Loucy (cell line): ENCODE data around the gene PHYKPL.

Source experiments
- H2AFZ ChIP-seq: fragments of 200-600 bp; sonication (generic); 2 replicates; pipeline ENCODE4 v1.6.0; 2016; ENCODE audit warnings: antibody characterized with exemption, mild to moderate bottlenecking, low read length, moderate library complexity
- H3F3A ChIP-seq: fragments of 200-600 bp; 2 replicates; pipeline ENCODE4 v1.6.0; 2016; ENCODE audit warnings: antibody characterized with exemption, low read depth, mild to moderate bottlenecking
- H3K27me3 ChIP-seq: fragments of 200-600 bp; sonication (generic); 2 replicates; pipeline ENCODE4 v1.6.1; 2014; ENCODE audit warnings: low read length, mild to moderate bottlenecking; ENCODE audit not compliant: insufficient read depth, poor library complexity, severe bottlenecking
- H3K36me3 ChIP-seq: fragments of 200-600 bp; sonication (generic); 2 replicates; pipeline ENCODE4 v1.6.1; 2016; ENCODE audit warnings: low read length; ENCODE audit not compliant: insufficient read depth
- H3K4me1 ChIP-seq: fragments of 200-600 bp; sonication (generic); 2 replicates; pipeline ENCODE4 v1.5.1; 2014; ENCODE audit warnings: low read length, mild to moderate bottlenecking; ENCODE audit not compliant: insufficient read depth, poor library complexity, severe bottlenecking
- H3K4me2 ChIP-seq: fragments of 200-600 bp; sonication (generic); 2 replicates; pipeline ENCODE4 v1.6.0; 2014; ENCODE audit warnings: antibody characterized with exemption, low read length, low read depth, mild to moderate bottlenecking; ENCODE audit not compliant: poor library complexity, severe bottlenecking
- H3K4me3 ChIP-seq: fragments of 200-600 bp; sonication (generic); 2 replicates; pipeline ENCODE4 v1.5.1; 2014; ENCODE audit warnings: low read length, mild to moderate bottlenecking, mixed read lengths; ENCODE audit not compliant: poor library complexity, severe bottlenecking
- H3K79me2 ChIP-seq: fragments of 200-600 bp; sonication (generic); 2 replicates; pipeline ENCODE4 v1.6.1; 2014; ENCODE audit warnings: low read length; ENCODE audit not compliant: insufficient read depth
- H3K9ac ChIP-seq: fragments of 200-600 bp; sonication (generic); 2 replicates; pipeline ENCODE4 v1.6.0; 2014; ENCODE audit warnings: mild to moderate bottlenecking, low read depth, low read length, moderate library complexity; ENCODE audit not compliant: poor library complexity, severe bottlenecking
- H3K9me2 ChIP-seq: fragments of 200-600 bp; sonication (generic); replicated peaks from 2 replicates; pipeline ENCODE4 v1.6.1; 2016; ENCODE audit warnings: low read depth, low read length, mixed read lengths
- H3K9me3 ChIP-seq: fragments of 200-600 bp; sonication (generic); 2 replicates; pipeline ENCODE4 v1.6.1; 2014; ENCODE audit warnings: mild to moderate bottlenecking, antibody characterized with exemption, low read length, low read depth; ENCODE audit not compliant: insufficient read depth
- H4K20me1 ChIP-seq: fragments of 200-600 bp; sonication (generic); 2 replicates; pipeline ENCODE4 v1.6.0; 2014; ENCODE audit warnings: antibody characterized with exemption, low read length, mild to moderate bottlenecking; ENCODE audit not compliant: insufficient read depth, poor library complexity, severe bottlenecking
- CTCF ChIP-seq: fragments of 200-600 bp; sonication (generic); conservative IDR thresholded peaks from 2 replicates; pipeline ENCODE4 v1.5.1; 2014; ENCODE audit warnings: mild to moderate bottlenecking, antibody characterized with exemption, low read length
- EZH2phosphoT487 ChIP-seq: fragments of 200-600 bp; IDR thresholded peaks from 2 replicates; pipeline ENCODE4 v1.6.1; 2018; ENCODE audit warnings: antibody characterized with exemption, mild to moderate bottlenecking, moderate library complexity, borderline replicate concordance

Gene PHYKPL

GRCh38 chr5:178193251-178193809 is 39.3 kb downstream of the PHYKPL start:
- H3K9me2 ChIP-seq, result no peaks in the 10 kb centered on the region
- no peak overlapping the region for H3K4me3 ChIP-seq
- TF ChIP-seq EZH2phosphoT487 (no peak), CTCF (no peak)
- no peaks in the 10 kb centered on the region for H3K27me3 ChIP-seq
- no peaks in the 10 kb centered on the region for H4K20me1 ChIP-seq
- H3F3A ChIP-seq, result no peaks in the 10 kb centered on the region
- no peaks in the 10 kb centered on the region for H3K36me3 ChIP-seq
- no peaks in the 10 kb centered on the region for H3K9me3 ChIP-seq
- H3K4me2 ChIP-seq, result peak overlapping the region; percentile 76
- peak overlapping the region; percentile 59 for H3K9ac ChIP-seq
- no peaks in the 10 kb centered on the region for H3K79me2 ChIP-seq
- no peak overlapping the region for H2AFZ ChIP-seq
- peaks cover 17% of the 10 kb centered on the region for H3K4me1 ChIP-seq

- Histone ChIP-seq H3K4me1 (peaks cover 17% of the 10 kb centered on the region), H3K27me3 (no peaks in the 10 kb centered on the region), H3K4me2 (no peak overlapping the region), H3F3A (no peaks in the 10 kb centered on the region), H3K9me3 (no peaks in the 10 kb centered on the region), H4K20me1 (no peaks in the 10 kb centered on the region), H3K4me3 (no peak overlapping the region), H3K9ac (no peak overlapping the region), H3K36me3 (no peaks in the 10 kb centered on the region), H3K9me2 (no peaks in the 10 kb centered on the region), H2AFZ (no peak overlapping the region), H3K79me2 (no peaks in the 10 kb centered on the region)
- TF ChIP-seq CTCF (no peak), EZH2phosphoT487 (no peak)
These were observed 39.8 kb downstream of the PHYKPL start for GRCh38 chr5:178192787-178193186.

GRCh38 chr5:178192244-178192643 is 40.4 kb downstream of the PHYKPL start:
- Histone ChIP-seq H3K4me1 (peaks cover 17% of the 10 kb centered on the region), H3K9ac (no peak overlapping the region), H3F3A (no peaks in the 10 kb centered on the region), H3K79me2 (no peaks in the 10 kb centered on the region), H3K27me3 (no peaks in the 10 kb centered on the region), H3K4me3 (no peak overlapping the region), H3K36me3 (no peaks in the 10 kb centered on the region), H2AFZ (no peak overlapping the region), H3K9me3 (no peaks in the 10 kb centered on the region), H3K4me2 (no peak overlapping the region), H4K20me1 (no peaks in the 10 kb centered on the region), H3K9me2 (no peaks in the 10 kb centered on the region)
- TF ChIP-seq EZH2phosphoT487 (no peak), CTCF (no peak)
